Panc1 (cell line): Measurements from ENCODE around the gene CFAP221. TPM values are rescaled to one million over a fixed set of nuclear protein-coding genes. Genes with fewer than 3 reads are reported as not detected.

ENCODE experiments used
- ATAC-seq: fragments of 200-7000 bp; cut with Tn5 transposase; 2 replicates; pipeline ENCODE4 v1.9.1; 2020; ENCODE audit warnings: mild to moderate bottlenecking, moderate library complexity
- BruUV-seq: library from RNA; stranded (reverse); fragments of 400-500 nt; replicated peaks from 2 replicates; lab custom pipeline; 2021; lab: Mats Ljungman, UMichigan
- CTCF ChIA-PET: fragments of 300-600 bp; sonication (Branson Sonifier 250); formaldehyde crosslinking; loops from one replicate; lab custom pipeline; 2022; ENCODE audit warnings: antibody characterized with exemption; lab: Charles Lee
- POLR2A ChIA-PET: fragments of 300-600 bp; sonication (Branson Sonifier 250); formaldehyde crosslinking; loops from one replicate; lab custom pipeline; 2022; ENCODE audit warnings: antibody characterized with exemption; lab: Charles Lee
- DNase-seq: peaks from one replicate; pipeline ENCODE4 v3.0.0-alpha.2; 2010; ENCODE audit warnings: low read depth, low spot score
- H3K27ac ChIP-seq: 2 replicates; pipeline ENCODE4 v1.5.1; 2011; ENCODE audit warnings: mild to moderate bottlenecking, low read length, inconsistent platforms
- H3K27me3 ChIP-seq: fragments of 200-500 bp; sonication (Bioruptor generic); 2 replicates; pipeline ENCODE4 v1.6.0; 2014; ENCODE audit warnings: low read length, inconsistent platforms; ENCODE audit not compliant: control insufficient read depth, insufficient read depth
- H3K36me3 ChIP-seq: fragments of 200-500 bp; sonication (Bioruptor generic); 2 replicates; pipeline ENCODE4 v1.5.1; 2014; ENCODE audit warnings: inconsistent platforms, mild to moderate bottlenecking, low read length, moderate library complexity; ENCODE audit not compliant: control insufficient read depth, insufficient read depth
- H3K4me1 ChIP-seq: 2 replicates; pipeline ENCODE4 v1.5.1; 2011; ENCODE audit warnings: inconsistent platforms, mild to moderate bottlenecking, low read length, moderate library complexity; ENCODE audit not compliant: control insufficient read depth, insufficient read depth
- H3K4me3 ChIP-seq, 2 experiments: 2 replicates each; pipeline ENCODE4 v1.5.1; 2011 to 2012; ENCODE audit warnings: low read depth in 2 of 2, low read length in 2 of 2, mild to moderate bottlenecking in 2 of 2, inconsistent platforms in 1 of 2, moderate library complexity in 1 of 2
- H3K9me3 ChIP-seq: fragments of 200-500 bp; sonication (Bioruptor generic); 2 replicates; pipeline ENCODE4 v1.5.1; 2014; ENCODE audit warnings: low read depth, mild to moderate bottlenecking, inconsistent platforms, low read length, moderate library complexity; ENCODE audit not compliant: control insufficient read depth, insufficient read depth
- POLR2AphosphoS5 ChIP-seq: IDR thresholded peaks from 2 replicates; pipeline ENCODE4 v1.6.1; 2012; ENCODE audit warnings: mild to moderate bottlenecking, low read depth, low read length, moderate library complexity
- SIN3A ChIP-seq: IDR thresholded peaks from 2 replicates; pipeline ENCODE4 v1.6.1; 2012; ENCODE audit warnings: low read depth, mild to moderate bottlenecking, low read length, moderate library complexity, borderline replicate concordance; ENCODE audit not compliant: insufficient read depth
- TCF7L2 ChIP-seq: IDR thresholded peaks from 2 replicates; pipeline ENCODE4 v1.6.1; 2011; ENCODE audit warnings: mild to moderate bottlenecking, low read depth, low read length, inconsistent platforms
- in situ Hi-C: cut with HindIII; loops from 2 replicates; pipeline ENCODE4 v1.10.0; 2016; ENCODE audit warnings: low sequenced_read_pairs, low pct_unique_long_range_greater_than_20kb
- intact Hi-C: fragments of 100-400 bp; cut with micrococcal nuclease; formaldehyde crosslinking; loops from one replicate; pipeline ENCODE4 v1.10.0; 2022; ENCODE audit not compliant: unreplicated experiment
- total RNA-seq: library from RNA; stranded (reverse); gene quantifications from one replicate; pipeline ENCODE4 v1.2.1, GENCODE V29; 2021; ENCODE audit not compliant: unreplicated experiment
- TF ChIP-seq, protein P1 (sequence below), 2 experiments: IDR thresholded peaks; 2 replicates each; pipeline ENCODE4 v1.6.1; 2011 to 2012; ENCODE audit warnings: low read depth in 2 of 2, control low read depth in 1 of 2, low read length in 1 of 2, mild to moderate bottlenecking in 1 of 2, moderate library complexity in 1 of 2; ENCODE audit not compliant: insufficient read depth in 1 of 2
- TF ChIP-seq, protein P2 (sequence below): fragments of 450-650 bp; IDR thresholded peaks from 2 replicates; pipeline ENCODE4 v1.5.1; 2017; ENCODE audit warnings: mild to moderate bottlenecking

CFAP221 gene
- total RNA-seq, 1 experiment from 2014 or later = not detected

DNA sequence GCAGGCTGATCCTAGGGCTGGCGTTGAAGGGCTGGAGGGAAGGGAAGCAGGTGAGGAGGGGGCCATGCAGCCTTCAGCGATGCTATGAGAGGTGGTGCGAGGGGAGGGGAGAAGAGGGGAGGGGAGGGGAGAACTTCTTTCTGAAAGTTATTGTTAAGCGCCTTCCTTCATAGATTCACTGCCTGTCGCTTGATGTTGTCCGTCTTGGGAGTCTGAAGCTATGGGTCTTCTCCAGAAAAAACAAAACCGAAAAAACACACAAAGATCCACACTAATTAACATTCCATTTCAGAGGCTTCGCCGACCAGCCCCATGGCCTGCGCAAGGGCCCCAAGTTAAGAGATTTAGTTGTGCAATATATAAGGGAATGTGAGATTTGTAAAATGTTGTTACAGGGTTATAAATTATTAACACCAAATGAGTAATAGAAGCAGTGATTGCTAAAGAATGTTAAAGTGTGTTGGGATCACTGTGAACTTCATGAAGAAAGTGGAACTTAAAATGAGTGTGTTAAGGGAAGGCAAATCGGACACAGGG lies 758 bp downstream of the CFAP221 start:
- BruUV-seq = no TSS peak
- no peak for DNase-seq
- no peak for ATAC-seq
- H3K27me3 ChIP-seq = peaks cover 23% of the 10 kb centered on the region; the same call in 1 of the 2 replicates
- in situ Hi-C loops = no loop called here
- no peaks in the 10 kb centered on the region for H3K9me3 ChIP-seq
- no peak overlapping the region for H3K27ac ChIP-seq
- TF ChIP-seq, protein P1, sequence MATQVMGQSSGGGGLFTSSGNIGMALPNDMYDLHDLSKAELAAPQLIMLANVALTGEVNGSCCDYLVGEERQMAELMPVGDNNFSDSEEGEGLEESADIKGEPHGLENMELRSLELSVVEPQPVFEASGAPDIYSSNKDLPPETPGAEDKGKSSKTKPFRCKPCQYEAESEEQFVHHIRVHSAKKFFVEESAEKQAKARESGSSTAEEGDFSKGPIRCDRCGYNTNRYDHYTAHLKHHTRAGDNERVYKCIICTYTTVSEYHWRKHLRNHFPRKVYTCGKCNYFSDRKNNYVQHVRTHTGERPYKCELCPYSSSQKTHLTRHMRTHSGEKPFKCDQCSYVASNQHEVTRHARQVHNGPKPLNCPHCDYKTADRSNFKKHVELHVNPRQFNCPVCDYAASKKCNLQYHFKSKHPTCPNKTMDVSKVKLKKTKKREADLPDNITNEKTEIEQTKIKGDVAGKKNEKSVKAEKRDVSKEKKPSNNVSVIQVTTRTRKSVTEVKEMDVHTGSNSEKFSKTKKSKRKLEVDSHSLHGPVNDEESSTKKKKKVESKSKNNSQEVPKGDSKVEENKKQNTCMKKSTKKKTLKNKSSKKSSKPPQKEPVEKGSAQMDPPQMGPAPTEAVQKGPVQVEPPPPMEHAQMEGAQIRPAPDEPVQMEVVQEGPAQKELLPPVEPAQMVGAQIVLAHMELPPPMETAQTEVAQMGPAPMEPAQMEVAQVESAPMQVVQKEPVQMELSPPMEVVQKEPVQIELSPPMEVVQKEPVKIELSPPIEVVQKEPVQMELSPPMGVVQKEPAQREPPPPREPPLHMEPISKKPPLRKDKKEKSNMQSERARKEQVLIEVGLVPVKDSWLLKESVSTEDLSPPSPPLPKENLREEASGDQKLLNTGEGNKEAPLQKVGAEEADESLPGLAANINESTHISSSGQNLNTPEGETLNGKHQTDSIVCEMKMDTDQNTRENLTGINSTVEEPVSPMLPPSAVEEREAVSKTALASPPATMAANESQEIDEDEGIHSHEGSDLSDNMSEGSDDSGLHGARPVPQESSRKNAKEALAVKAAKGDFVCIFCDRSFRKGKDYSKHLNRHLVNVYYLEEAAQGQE (IDR thresholded peaks at IDR 0.05; ENCODE audit: insufficient read depth in 1 of 2, low read depth in 2 of 2, low read length in 1 of 2) = no peak
- TF ChIP-seq TCF7L2 = no peak
- no peak for TF ChIP-seq SIN3A
- TF ChIP-seq, protein P2, sequence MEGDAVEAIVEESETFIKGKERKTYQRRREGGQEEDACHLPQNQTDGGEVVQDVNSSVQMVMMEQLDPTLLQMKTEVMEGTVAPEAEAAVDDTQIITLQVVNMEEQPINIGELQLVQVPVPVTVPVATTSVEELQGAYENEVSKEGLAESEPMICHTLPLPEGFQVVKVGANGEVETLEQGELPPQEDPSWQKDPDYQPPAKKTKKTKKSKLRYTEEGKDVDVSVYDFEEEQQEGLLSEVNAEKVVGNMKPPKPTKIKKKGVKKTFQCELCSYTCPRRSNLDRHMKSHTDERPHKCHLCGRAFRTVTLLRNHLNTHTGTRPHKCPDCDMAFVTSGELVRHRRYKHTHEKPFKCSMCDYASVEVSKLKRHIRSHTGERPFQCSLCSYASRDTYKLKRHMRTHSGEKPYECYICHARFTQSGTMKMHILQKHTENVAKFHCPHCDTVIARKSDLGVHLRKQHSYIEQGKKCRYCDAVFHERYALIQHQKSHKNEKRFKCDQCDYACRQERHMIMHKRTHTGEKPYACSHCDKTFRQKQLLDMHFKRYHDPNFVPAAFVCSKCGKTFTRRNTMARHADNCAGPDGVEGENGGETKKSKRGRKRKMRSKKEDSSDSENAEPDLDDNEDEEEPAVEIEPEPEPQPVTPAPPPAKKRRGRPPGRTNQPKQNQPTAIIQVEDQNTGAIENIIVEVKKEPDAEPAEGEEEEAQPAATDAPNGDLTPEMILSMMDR = no peak
- TF ChIP-seq POLR2AphosphoS5 = no peak
- no peaks in the 10 kb centered on the region for H3K36me3 ChIP-seq
- no peaks in the 10 kb centered on the region; the same call in 1 of the 2 replicates for H3K4me1 ChIP-seq
- intact Hi-C loops = no loop called here
- POLR2A ChIA-PET = no interaction called here
- H3K4me3 ChIP-seq = peak overlapping the region; percentile 53 to 56
- CTCF ChIA-PET = no interaction called here

DNA sequence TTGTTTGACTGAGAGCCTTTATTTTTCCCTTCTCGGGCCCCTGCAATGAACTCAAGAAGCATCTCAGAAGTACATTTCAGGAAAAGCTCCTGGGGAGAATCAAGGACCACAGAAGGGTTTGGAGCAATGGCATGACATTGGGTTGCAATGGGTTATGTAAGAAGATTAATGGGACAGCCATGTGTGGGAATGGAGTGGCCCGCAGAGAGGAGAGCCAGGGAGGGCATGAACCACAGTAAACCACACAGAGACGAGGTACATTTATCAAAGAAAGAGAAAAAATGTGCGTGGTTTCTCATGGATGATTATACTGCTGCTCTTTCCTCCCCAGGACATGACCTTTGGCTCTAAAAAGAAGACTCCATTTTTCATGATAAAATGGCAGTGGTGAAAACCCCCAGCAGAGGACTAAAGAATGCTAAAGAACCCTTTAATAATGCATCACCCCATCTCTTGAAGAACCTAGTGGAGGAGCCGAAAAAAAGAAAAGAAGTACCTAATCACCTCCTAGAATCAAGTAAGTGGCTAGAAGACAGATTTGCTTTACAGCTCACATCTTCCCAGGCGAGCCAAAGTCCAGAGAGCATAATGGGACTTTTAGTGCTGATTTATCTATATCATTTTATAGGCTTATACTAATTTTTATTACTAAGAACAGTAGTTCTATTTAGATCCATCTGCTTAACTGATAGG lies 1.7 kb downstream of the CFAP221 start:
- H3K36me3 ChIP-seq = no peaks in the 10 kb centered on the region
- POLR2A ChIA-PET = no interaction called here
- no peaks in the 10 kb centered on the region for H3K9me3 ChIP-seq
- intact Hi-C loops = no loop called here
- H3K4me1 ChIP-seq = no peaks in the 10 kb centered on the region; the same call in 1 of the 2 replicates
- no peak for TF ChIP-seq TCF7L2
- no peak for TF ChIP-seq POLR2AphosphoS5
- TF ChIP-seq SIN3A = no peak
- TF ChIP-seq, protein P2 = no peak
- TF ChIP-seq, protein P1 (IDR thresholded peaks at IDR 0.05; ENCODE audit: insufficient read depth in 1 of 2, low read depth in 2 of 2, low read length in 1 of 2) = no peak
- ATAC-seq (no peak), DNase-seq (no peak)
- CTCF ChIA-PET = no interaction called here
- no peak overlapping the region for H3K27ac ChIP-seq
- BruUV-seq = no TSS peak
- in situ Hi-C loops = no loop called here
- H3K27me3 ChIP-seq = peaks cover 25% of the 10 kb centered on the region
- no peak overlapping the region for H3K4me3 ChIP-seq
